Astrocyte (in vitro differentiated cells and primary cell): ENCODE measurements around the gene MED13L.

Experiments used
- EZH2 ChIP-seq: IDR thresholded peaks from 2 replicates; pipeline ENCODE4 v1.6.1; 2012; ENCODE audit warnings: mild to moderate bottlenecking, low read length, inconsistent platforms; ENCODE audit not compliant: insufficient read depth
- TF ChIP-seq, protein P1 (sequence below): IDR thresholded peaks from 2 replicates; pipeline ENCODE4 v1.5.1; 2011; ENCODE audit warnings: low read depth, mild to moderate bottlenecking, inconsistent platforms, low read length, moderate library complexity; ENCODE audit not compliant: insufficient read depth

DNA sequence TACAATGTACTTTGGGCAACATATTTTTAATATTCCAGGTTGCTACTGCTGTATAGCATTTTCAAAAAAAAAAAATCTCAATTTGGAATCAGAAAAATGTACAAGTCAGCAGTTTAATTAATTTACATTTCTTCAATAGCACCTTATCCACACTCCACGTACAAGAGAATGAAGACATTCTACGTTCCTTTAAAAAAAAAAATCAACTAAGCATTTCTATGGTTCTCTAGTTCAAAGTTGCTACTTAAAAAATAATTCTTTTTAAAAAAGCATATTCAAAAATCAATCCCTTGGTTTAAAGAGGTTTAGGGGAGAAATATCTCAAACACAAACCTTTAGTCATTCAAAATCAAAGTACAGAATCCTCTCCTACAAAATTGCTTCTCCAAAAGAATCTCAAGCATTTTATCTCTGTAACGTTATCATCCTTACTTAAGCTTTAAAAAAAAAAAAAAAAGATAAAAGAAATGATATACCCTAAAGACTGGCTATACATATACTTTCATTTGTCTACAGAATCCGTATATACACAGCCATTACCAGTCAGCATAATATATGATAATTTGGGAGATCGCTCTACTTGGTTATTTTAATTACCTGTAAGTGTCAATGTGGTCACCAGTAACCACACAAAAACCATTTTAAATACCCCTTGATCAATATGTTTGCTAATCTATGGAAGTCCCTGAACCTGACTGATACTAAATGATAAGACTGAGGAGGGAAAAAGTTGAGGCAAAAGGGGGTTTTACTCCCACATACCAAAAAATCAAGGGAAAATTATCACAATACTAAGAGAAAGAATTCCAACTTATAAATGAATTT lies 2.7 kb downstream of the MED13L start:
- TF ChIP-seq, protein P1, sequence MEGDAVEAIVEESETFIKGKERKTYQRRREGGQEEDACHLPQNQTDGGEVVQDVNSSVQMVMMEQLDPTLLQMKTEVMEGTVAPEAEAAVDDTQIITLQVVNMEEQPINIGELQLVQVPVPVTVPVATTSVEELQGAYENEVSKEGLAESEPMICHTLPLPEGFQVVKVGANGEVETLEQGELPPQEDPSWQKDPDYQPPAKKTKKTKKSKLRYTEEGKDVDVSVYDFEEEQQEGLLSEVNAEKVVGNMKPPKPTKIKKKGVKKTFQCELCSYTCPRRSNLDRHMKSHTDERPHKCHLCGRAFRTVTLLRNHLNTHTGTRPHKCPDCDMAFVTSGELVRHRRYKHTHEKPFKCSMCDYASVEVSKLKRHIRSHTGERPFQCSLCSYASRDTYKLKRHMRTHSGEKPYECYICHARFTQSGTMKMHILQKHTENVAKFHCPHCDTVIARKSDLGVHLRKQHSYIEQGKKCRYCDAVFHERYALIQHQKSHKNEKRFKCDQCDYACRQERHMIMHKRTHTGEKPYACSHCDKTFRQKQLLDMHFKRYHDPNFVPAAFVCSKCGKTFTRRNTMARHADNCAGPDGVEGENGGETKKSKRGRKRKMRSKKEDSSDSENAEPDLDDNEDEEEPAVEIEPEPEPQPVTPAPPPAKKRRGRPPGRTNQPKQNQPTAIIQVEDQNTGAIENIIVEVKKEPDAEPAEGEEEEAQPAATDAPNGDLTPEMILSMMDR: no peak
- no peak for TF ChIP-seq EZH2
